Activated CD8-positive, alpha-beta memory T cell treated with anti-CD3 and anti-CD28 coated beads for 4 hours (primary cell): Measurements from ENCODE around the gene DRD4.
A peak's percentile ranks its signal among the peaks of the same experiment; 100 is the strongest.

Experiments
- DNase-seq, 2 donors: peaks; one replicate each; pipeline ENCODE4 v3.0.0-alpha.2; 2020; ENCODE audit warnings: low read depth in 2 of 2

Gene DRD4

GRCh38 chr11:610146-610801 is 26.8 kb upstream of the DRD4 start:
- DNase-seq = no peak

GRCh38 chr11:611001-611996 is 25.8 kb upstream of the DRD4 start:
- DNase-seq = no peak

- DNase-seq = no peak
Measured at GRCh38 chr11:612201-612960, 24.7 kb upstream of the DRD4 start.

- no peak for DNase-seq
Measured at GRCh38 chr11:612961-613300, 24.1 kb upstream of the DRD4 start.

- peak; percentile 69 to 74 for DNase-seq
Measured at GRCh38 chr11:613369-613968, 23.6 kb upstream of the DRD4 start.

- DNase-seq = no peak
Measured at GRCh38 chr11:614021-614622, 22.9 kb upstream of the DRD4 start.

- DNase-seq = no peak
Measured at GRCh38 chr11:614623-615503, 22.2 kb upstream of the DRD4 start.

GRCh38 chr11:615504-616319 is 21.4 kb upstream of the DRD4 start, which contains the start of gene IRF7:
Gene IRF7, minus strand, starts transcription at chr11:615950. Its CDS starts 586 bp downstream, at chr11:615364.
- peak; percentile 72 to 74 for DNase-seq

GRCh38 chr11:616320-617198 is 20.5 kb upstream of the DRD4 start:
- no peak for DNase-seq

- no peak for DNase-seq
Measured at GRCh38 chr11:617199-617911, 19.7 kb upstream of the DRD4 start.

- DNase-seq = no peak
Measured at GRCh38 chr11:617912-618682, 19.0 kb upstream of the DRD4 start.

GRCh38 chr11:618856-619627 is 18.0 kb upstream of the DRD4 start:
- DNase-seq = no peak

GRCh38 chr11:619628-620050 is 17.4 kb upstream of the DRD4 start:
- no peak for DNase-seq

- DNase-seq = no peak
Measured at GRCh38 chr11:620201-620600, 16.9 kb upstream of the DRD4 start.

GRCh38 chr11:620935-621814 is 15.9 kb upstream of the DRD4 start:
- DNase-seq = no peak
